H9 (cell line): ENCODE data around the gene CDH16. TPM values are rescaled to one million over a fixed set of nuclear protein-coding genes. Genes with fewer than 3 reads are reported as not detected.

ENCODE experiments used
- DNase-seq: peaks from one replicate; pipeline ENCODE4 v3.0.0-alpha.2; 2017
- H2AFZ ChIP-seq: one replicate; pipeline ENCODE4 v1.6.1; 2013; ENCODE audit warnings: mild to moderate bottlenecking, low read length, control low read depth, moderate library complexity
- H2AK5ac ChIP-seq: 2 replicates; pipeline ENCODE4 v1.6.1; 2013; ENCODE audit warnings: low read length, control low read depth, mixed read lengths; ENCODE audit not compliant: insufficient read length
- H2BK120ac ChIP-seq: one replicate; pipeline ENCODE4 v1.6.1; 2013; ENCODE audit warnings: low read depth, mild to moderate bottlenecking, low read length, control low read depth, inconsistent platforms; ENCODE audit not compliant: poor library complexity, severe bottlenecking
- H2BK12ac ChIP-seq: 2 replicates; pipeline ENCODE4 v1.6.1; 2013; ENCODE audit warnings: low read length, control low read depth, mixed read lengths, low read depth; ENCODE audit not compliant: insufficient read length
- H2BK15ac ChIP-seq: 2 replicates; pipeline ENCODE4 v1.6.1; 2013; ENCODE audit warnings: low read depth, low read length, control low read depth
- H2BK20ac ChIP-seq: one replicate; pipeline ENCODE4 v1.6.1; 2013; ENCODE audit warnings: low read depth, mild to moderate bottlenecking, low read length, control low read depth, inconsistent platforms; ENCODE audit not compliant: poor library complexity, severe bottlenecking
- H2BK5ac ChIP-seq: 2 replicates; pipeline ENCODE4 v1.6.1; 2013; ENCODE audit warnings: low read length, control low read depth, mixed read lengths; ENCODE audit not compliant: insufficient read length
- H3K14ac ChIP-seq: 2 replicates; pipeline ENCODE4 v1.6.1; 2013; ENCODE audit warnings: low read length, control low read depth; ENCODE audit not compliant: insufficient read depth
- H3K18ac ChIP-seq: 2 replicates; pipeline ENCODE4 v1.6.1; 2013; ENCODE audit warnings: low read depth, mild to moderate bottlenecking, mixed read lengths, low read length, control low read depth; ENCODE audit not compliant: insufficient read length
- H3K23ac ChIP-seq: 2 replicates; pipeline ENCODE4 v1.6.1; 2013; ENCODE audit warnings: low read length, control low read depth, mixed read lengths, low read depth; ENCODE audit not compliant: insufficient read length
- H3K23me2 ChIP-seq: 2 replicates; pipeline ENCODE4 v1.6.1; 2013; ENCODE audit warnings: low read depth, mild to moderate bottlenecking, mixed read lengths, low read length, control low read depth; ENCODE audit not compliant: insufficient read length, poor library complexity, severe bottlenecking
- H3K27ac ChIP-seq: 2 replicates; pipeline ENCODE4 v1.5.1; 2013; ENCODE audit warnings: low read length, control low read depth, mixed read lengths, low read depth; ENCODE audit not compliant: insufficient read length
- H3K27me3 ChIP-seq: 2 replicates; pipeline ENCODE4 v1.6.1; 2013; ENCODE audit warnings: low read length, control low read depth, inconsistent platforms; ENCODE audit not compliant: insufficient read depth
- H3K4ac ChIP-seq: 2 replicates; pipeline ENCODE4 v1.6.1; 2013; ENCODE audit warnings: low read depth, mild to moderate bottlenecking, control low read depth, inconsistent platforms, low read length, moderate library complexity
- H3K4me1 ChIP-seq: 2 replicates; pipeline ENCODE4 v1.6.1; 2013; ENCODE audit warnings: low read length, control low read depth, inconsistent platforms; ENCODE audit not compliant: insufficient read depth
- H3K4me2 ChIP-seq: 2 replicates; pipeline ENCODE4 v1.6.1; 2013; ENCODE audit warnings: low read length, control low read depth, mixed read lengths; ENCODE audit not compliant: insufficient read length, insufficient read depth
- H3K56ac ChIP-seq: 2 replicates; pipeline ENCODE4 v1.6.1; 2013; ENCODE audit warnings: low read depth, mild to moderate bottlenecking, mixed read lengths, low read length, control low read depth; ENCODE audit not compliant: insufficient read length
- H3K79me1 ChIP-seq: 2 replicates; pipeline ENCODE4 v1.6.1; 2013; ENCODE audit warnings: low read depth, mild to moderate bottlenecking, moderate library complexity, low read length, control low read depth, inconsistent platforms; ENCODE audit not compliant: insufficient read depth, poor library complexity, severe bottlenecking
- H3K79me2 ChIP-seq: 2 replicates; pipeline ENCODE4 v1.6.1; 2013; ENCODE audit warnings: low read length, control low read depth, inconsistent platforms; ENCODE audit not compliant: insufficient read depth
- H3K9ac ChIP-seq: 2 replicates; pipeline ENCODE4 v1.6.1; 2013; ENCODE audit warnings: low read length, control low read depth, mixed read lengths; ENCODE audit not compliant: insufficient read length; ENCODE audit errors: extremely low read depth
- H3K9me3 ChIP-seq: one replicate; pipeline ENCODE4 v1.6.1; 2013; ENCODE audit warnings: low read depth, low read length, inconsistent platforms; ENCODE audit not compliant: control insufficient read depth
- H3T11ph ChIP-seq: one replicate; pipeline ENCODE4 v1.6.1; 2013; ENCODE audit warnings: mild to moderate bottlenecking, low read length, control low read depth, inconsistent platforms
- H4K20me1 ChIP-seq: one replicate; pipeline ENCODE4 v1.6.1; 2013; ENCODE audit not compliant: control insufficient read depth, insufficient read length, insufficient read depth
- H4K5ac ChIP-seq: 2 replicates; pipeline ENCODE4 v1.6.1; 2013; ENCODE audit warnings: low read depth, mild to moderate bottlenecking, mixed read lengths, low read length, control low read depth; ENCODE audit not compliant: insufficient read length
- H4K8ac ChIP-seq: replicated peaks from 2 replicates; pipeline ENCODE4 v1.6.1; 2013; ENCODE audit warnings: low read length, control low read depth, mixed read lengths, low read depth; ENCODE audit not compliant: insufficient read length
- H4K91ac ChIP-seq: 2 replicates; pipeline ENCODE4 v1.6.1; 2013; ENCODE audit warnings: low read depth, mild to moderate bottlenecking, moderate library complexity, mixed read lengths, low read length, control low read depth; ENCODE audit not compliant: insufficient read length
- H3K27ac Mint-ChIP-seq, 3 experiments: 2 replicates in 2 of 3; 3 replicates in 1 of 3; pipeline ENCODE4 v1.8.0; 2020 to 2021; ENCODE audit warnings: mixed read lengths in 3 of 3, mild to moderate bottlenecking in 1 of 3, moderate library complexity in 1 of 3
- H3K27me3 Mint-ChIP-seq: 2 replicates; pipeline ENCODE4 v1.8.0; 2021; ENCODE audit warnings: low read depth, mild to moderate bottlenecking, moderate library complexity, mixed read lengths
- H3K36me3 Mint-ChIP-seq, 3 experiments: 2 replicates in 2 of 3; 3 replicates in 1 of 3; pipeline ENCODE4 v1.8.0; 2020 to 2021; ENCODE audit warnings: low read depth in 3 of 3, mixed read lengths in 3 of 3; ENCODE audit not compliant: insufficient read depth in 1 of 3
- H3K4me1 Mint-ChIP-seq, 2 experiments: 2 replicates each; pipeline ENCODE4 v1.8.0; 2020; ENCODE audit warnings: mixed read lengths in 2 of 2
- H3K4me3 Mint-ChIP-seq, 2 experiments: 2 replicates in 1 of 2; 3 replicates in 1 of 2; pipeline ENCODE4 v1.8.0; 2020 to 2021; ENCODE audit warnings: mild to moderate bottlenecking in 2 of 2, mixed read lengths in 2 of 2, moderate library complexity in 1 of 2
- H3K9me3 Mint-ChIP-seq, 2 experiments: 2 replicates in 1 of 2; 3 replicates in 1 of 2; pipeline ENCODE4 v1.8.0; 2020; ENCODE audit warnings: mild to moderate bottlenecking in 2 of 2, mixed read lengths in 2 of 2, moderate library complexity in 1 of 2
- CTCF ChIP-seq: fragments of 200-600 bp; sonication (generic); conservative IDR thresholded peaks from 3 replicates; pipeline ENCODE4 v1.8.0; 2021; ENCODE audit warnings: antibody characterized with exemption, mild to moderate bottlenecking
- WGBS: extraction: QIAGEN DNeasy Blood & Tissue Kit; methylation state at CpG from one replicate; pipeline ENCODE4 v1.1.7; 2013; ENCODE audit warnings: missing lambda C conversion rate, low lambda C conversion rate, mixed read lengths; ENCODE audit not compliant: insufficient read length; ENCODE audit errors: extremely low coverage; 5-methylcytosine and 5-hydroxymethylcytosine counted together
- total RNA-seq: library from RNA; stranded (reverse); gene quantifications from 2 replicates; pipeline ENCODE4 v1.2.1, GENCODE V29; 2021

Gene CDH16
- total RNA-seq, 1 experiment from 2014 or later, result not detected

GRCh38 chr16:66916518-66916917 lies 2.2 kb downstream of the CDH16 start:
- no peaks in the 10 kb centered on the region for H4K20me1 ChIP-seq
- no peak overlapping the region for H3K4me2 ChIP-seq
- no peaks in the 10 kb centered on the region for H3K4me1 Mint-ChIP-seq
- no peak overlapping the region for H3K23ac ChIP-seq
- no peaks in the 10 kb centered on the region for H3K79me1 ChIP-seq
- no peak overlapping the region for H2BK15ac ChIP-seq
- H4K91ac ChIP-seq, result no peak overlapping the region
- H2BK20ac ChIP-seq, result no peak overlapping the region
- H3K4ac ChIP-seq, result no peak overlapping the region
- no peak overlapping the region for H3K56ac ChIP-seq
- no peaks in the 10 kb centered on the region for H3K4me1 ChIP-seq
- H3K27ac Mint-ChIP-seq, result no peak overlapping the region
- H3K27me3 Mint-ChIP-seq, result peaks cover 41% of the 10 kb centered on the region
- H4K8ac ChIP-seq, result no peak overlapping the region
- no peaks in the 10 kb centered on the region; the same call in 1 of the 2 replicates for H3K27me3 ChIP-seq
- no peak overlapping the region for H2BK5ac ChIP-seq
- H3K79me2 ChIP-seq, result no peaks in the 10 kb centered on the region
- H3K4me3 Mint-ChIP-seq, result no peak overlapping the region
- H2BK12ac ChIP-seq, result no peak overlapping the region
- H3K23me2 ChIP-seq, result no peaks in the 10 kb centered on the region
- no peak overlapping the region for H2AK5ac ChIP-seq
- no peak overlapping the region for H2AFZ ChIP-seq
- no peak for TF ChIP-seq CTCF
- H2BK120ac ChIP-seq, result no peak overlapping the region
- no CpG with 5 or more reads among the region's 6 CpGs for WGBS
- H3K9me3 ChIP-seq, result no peaks in the 10 kb centered on the region
- no peak overlapping the region for H4K5ac ChIP-seq
- no peak overlapping the region for H3K18ac ChIP-seq
- H3T11ph ChIP-seq, result no peak overlapping the region
- DNase-seq, result no peak
- no peak overlapping the region for H3K27ac ChIP-seq
- no peaks in the 10 kb centered on the region for H3K9me3 Mint-ChIP-seq
- no peak overlapping the region for H3K14ac ChIP-seq
- no peaks in the 10 kb centered on the region; a peak in 1 of 7 replicates for H3K36me3 Mint-ChIP-seq
- no peak overlapping the region for H3K9ac ChIP-seq
